ENCODE data around the gene INA. TPM values are rescaled to one million over a fixed set of nuclear protein-coding genes. Genes with fewer than 3 reads are reported as not detected.
"Not testable (repeated sequence)": the region's sequence is repeated elsewhere in the genome, so short reads cannot be mapped to it uniquely, and the experiment has no call there.

INA gene
- total RNA-seq, 2 donors from 2014 or later: not detected

DNA sequence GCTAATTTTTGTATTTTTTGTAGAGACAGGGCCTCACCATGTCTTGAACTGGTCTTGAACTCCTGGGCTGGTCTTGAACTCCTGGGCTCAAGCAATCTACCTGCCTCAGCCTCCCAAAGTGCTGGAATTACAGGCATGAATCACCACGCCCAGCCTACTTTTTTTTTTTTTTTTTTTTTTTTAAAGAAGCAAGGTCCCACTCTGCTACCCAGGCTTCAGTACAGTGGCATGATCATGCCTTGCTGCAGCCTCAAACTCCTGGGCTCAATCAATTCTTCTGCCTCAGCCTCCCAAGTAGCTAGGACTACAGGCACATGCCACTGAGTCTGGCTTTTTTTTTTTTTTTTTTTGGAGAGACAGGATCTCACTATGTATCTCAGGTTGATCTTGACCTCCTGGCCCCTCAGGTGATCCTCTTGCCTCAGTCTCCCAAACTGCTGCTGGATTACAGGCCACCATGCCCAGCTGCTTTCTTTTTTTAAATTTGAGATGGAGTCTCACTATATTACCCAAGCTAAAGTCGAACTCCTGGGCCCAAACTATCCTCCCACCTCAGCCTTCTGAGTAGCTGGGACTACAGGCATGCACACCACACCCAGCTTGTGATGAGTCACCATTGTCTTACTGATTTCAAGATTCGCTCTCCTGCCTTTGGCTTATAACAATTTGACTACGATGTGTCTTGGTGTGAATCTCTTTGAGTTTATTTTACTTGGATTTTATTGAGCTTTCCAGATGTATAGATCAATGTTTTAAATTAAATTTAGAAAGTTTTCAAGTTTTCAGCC is 22.2 kb upstream of the INA start:
- Mint-ChIP-seq H3K27ac (peak overlapping the region; percentile 54), H3K4me3 (no peak overlapping the region), H3K27me3 (no peaks in the 10 kb centered on the region), H3K4me1 (peaks cover 4% of the 10 kb centered on the region), H3K36me3 (ENCODE audit: low read depth) (peaks cover 5% of the 10 kb centered on the region)
- DNase-seq: no peak
- no peak for ATAC-seq
- no peaks in the 10 kb centered on the region for H3K9me3 ChIP-seq (ENCODE audit: control insufficient read depth, low read length, poor library complexity, severe bottlenecking)

DNA sequence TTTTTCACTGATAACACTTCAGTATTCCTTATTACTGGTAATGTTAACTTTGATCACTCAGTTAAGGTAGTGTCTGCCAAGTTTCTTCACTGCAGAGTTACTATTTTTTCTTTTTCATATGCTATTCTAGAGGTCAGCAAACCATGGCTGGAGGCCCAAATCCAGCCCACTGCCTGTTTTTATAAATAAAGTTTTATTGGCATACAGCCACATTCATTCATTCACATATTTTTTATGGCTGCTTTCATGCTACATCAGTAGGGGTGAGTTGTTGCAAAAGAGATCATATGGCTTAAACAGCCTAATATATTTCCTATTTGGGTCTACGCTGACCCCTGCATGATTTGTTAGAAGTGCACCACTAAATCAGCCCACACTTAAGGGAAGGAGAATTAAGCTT is 20.3 kb upstream of the INA start:
- ATAC-seq: no peak
- DNase-seq: no peak
- Mint-ChIP-seq H3K27me3 (peaks cover under 1% of the 10 kb centered on the region), H3K36me3 (ENCODE audit: low read depth) (peaks cover 8% of the 10 kb centered on the region), H3K4me1 (peaks cover 4% of the 10 kb centered on the region), H3K4me3 (no peak overlapping the region), H3K27ac (no peak overlapping the region)
- H3K9me3 ChIP-seq (ENCODE audit: control insufficient read depth, low read length, poor library complexity, severe bottlenecking): no peaks in the 10 kb centered on the region

DNA sequence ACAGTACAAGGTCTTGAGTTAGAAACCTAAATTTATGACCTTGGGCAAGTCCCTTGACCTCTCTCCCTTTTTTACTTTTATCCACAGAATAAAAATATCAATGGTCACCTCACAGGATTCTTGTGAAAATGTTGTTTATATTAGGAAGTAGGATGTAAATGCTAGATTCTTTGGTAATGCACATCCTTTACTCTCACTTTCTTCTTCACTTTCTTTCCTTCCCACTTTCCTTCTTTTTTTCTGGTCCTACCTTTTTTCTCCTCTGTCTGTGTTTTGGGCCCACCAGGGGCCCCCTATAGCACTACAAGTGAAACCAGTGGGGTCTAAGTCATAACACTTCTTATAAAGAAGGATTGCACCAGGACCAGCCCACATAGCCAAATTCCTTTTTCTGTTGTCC is 19.1 kb upstream of the INA start:
- no peak for DNase-seq
- no peak overlapping the region for H3K27ac Mint-ChIP-seq
- H3K4me1 Mint-ChIP-seq: peaks cover 4% of the 10 kb centered on the region

DNA sequence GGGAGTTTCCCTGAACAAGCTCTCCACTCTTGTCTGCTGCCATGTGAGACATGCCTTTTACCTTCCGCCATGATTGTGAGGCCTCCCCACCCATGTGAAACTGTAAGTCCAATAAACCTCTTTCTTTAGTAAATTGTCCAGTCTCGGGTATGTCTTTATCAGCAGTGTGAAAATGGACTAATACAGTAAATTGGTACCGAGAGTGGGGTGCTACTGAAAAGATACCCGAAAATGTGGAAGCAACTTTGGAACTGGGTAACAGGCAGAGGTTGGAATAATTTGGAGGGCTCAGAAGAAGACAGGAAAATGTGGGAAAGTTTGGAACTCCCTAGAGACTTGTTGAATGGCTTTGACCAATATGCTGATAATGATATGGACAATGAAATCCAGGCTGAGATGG is 18.0 kb upstream of the INA start:
- DNase-seq; H3K4me3 Mint-ChIP-seq; H3K9me3 ChIP-seq (ENCODE audit: control insufficient read depth, low read length, poor library complexity, severe bottlenecking); H3K4me1 Mint-ChIP-seq; H3K27ac Mint-ChIP-seq; ATAC-seq: not testable (repeated sequence)
- peaks cover 11% of the 10 kb centered on the region for H3K36me3 Mint-ChIP-seq (ENCODE audit: low read depth)
- peaks cover 16% of the 10 kb centered on the region for H3K27me3 Mint-ChIP-seq

More for the DNA sequence above, 19.1 kb upstream of the INA start:
- peaks cover 11% of the 10 kb centered on the region for H3K36me3 Mint-ChIP-seq (ENCODE audit: low read depth)
- ATAC-seq: no peak
- peaks cover 6% of the 10 kb centered on the region for H3K27me3 Mint-ChIP-seq
- no peak overlapping the region for H3K4me3 Mint-ChIP-seq
- H3K9me3 ChIP-seq (ENCODE audit: control insufficient read depth, low read length, poor library complexity, severe bottlenecking): no peaks in the 10 kb centered on the region

DNA sequence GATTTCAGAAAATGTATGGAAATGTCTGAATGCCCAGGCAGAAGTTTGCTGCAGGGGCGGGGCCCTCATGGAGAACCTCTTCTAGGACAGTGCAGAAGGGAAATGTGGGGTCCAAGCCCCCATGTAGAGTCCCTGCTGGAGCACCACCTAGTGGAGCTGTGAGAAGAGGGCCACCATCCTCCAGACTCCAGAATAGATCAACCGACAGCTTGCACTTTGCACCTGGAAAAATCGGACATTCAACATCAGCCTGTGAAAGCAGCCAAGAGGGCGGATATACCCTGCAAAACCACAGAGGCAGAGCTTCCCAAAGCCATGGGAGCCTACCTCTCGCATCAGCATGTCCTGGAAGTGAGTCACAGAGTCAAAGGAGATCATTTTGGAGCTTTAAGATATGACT is 16.9 kb upstream of the INA start:
- Mint-ChIP-seq H3K4me1 (peaks cover 2% of the 10 kb centered on the region), H3K27ac (no peak overlapping the region), H3K27me3 (peaks cover 20% of the 10 kb centered on the region), H3K36me3 (ENCODE audit: low read depth) (peaks cover 9% of the 10 kb centered on the region), H3K4me3 (no peak overlapping the region)
- ATAC-seq: no peak
- DNase-seq: no peak
- H3K9me3 ChIP-seq (ENCODE audit: control insufficient read depth, low read length, poor library complexity, severe bottlenecking): no peaks in the 10 kb centered on the region

DNA sequence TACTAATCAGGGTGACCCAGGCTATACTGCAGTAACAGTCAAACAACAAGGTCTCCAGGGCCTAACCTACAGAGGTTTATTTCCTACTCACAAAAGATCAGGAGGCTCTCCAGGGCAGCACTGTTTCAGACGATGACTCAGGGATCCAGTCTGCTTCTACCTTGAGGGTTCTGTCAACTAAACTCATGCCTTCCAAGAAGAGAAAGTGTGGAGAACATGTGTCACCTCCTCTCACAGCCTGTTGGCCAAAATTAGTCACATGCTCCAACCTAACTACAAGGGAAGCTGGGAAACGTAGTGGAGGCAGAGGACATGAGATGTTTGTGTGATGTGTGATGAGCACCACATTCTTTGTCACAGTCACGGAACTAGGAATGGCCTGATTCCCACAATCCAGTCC is 14.7 kb upstream of the INA start:
- H3K9me3 ChIP-seq (ENCODE audit: control insufficient read depth, low read length, poor library complexity, severe bottlenecking): no peaks in the 10 kb centered on the region
- H3K4me1 Mint-ChIP-seq: no peaks in the 10 kb centered on the region
- peaks cover 9% of the 10 kb centered on the region for H3K36me3 Mint-ChIP-seq (ENCODE audit: low read depth)
- H3K27me3 Mint-ChIP-seq: peaks cover 37% of the 10 kb centered on the region
- no peak overlapping the region for H3K27ac Mint-ChIP-seq
- H3K4me3 Mint-ChIP-seq: no peak overlapping the region
- no peak for DNase-seq
- ATAC-seq: no peak

DNA sequence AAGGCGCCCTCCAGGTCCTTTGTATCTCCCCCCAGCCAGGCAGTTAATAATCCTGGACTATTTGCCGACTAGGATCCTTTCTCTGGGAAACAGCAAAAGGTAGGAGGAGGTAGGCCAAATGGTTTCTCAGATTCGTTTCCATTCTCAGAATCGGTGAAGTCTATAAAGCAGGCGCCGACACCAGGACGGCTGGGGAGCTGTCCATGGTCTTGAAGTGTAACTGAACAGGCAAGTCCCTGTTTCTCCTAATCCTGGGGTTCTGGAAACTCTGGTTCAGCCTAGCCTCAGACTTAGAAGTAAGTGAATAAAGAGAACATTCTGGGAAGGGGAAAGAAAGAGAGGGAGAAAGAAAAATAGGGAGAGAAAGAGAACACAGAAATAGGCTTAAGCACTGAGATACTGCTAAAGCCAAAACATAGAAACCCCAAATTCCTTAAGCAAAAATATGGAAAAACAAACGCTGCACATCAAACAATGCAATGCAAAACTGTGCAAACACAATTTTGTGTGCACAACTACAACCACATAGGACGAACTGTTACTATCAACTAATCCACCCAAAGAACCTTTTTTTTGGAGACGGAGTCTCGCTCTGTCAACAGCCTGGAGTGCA is 11.1 kb upstream of the INA start:
- Mint-ChIP-seq H3K4me1 (no peaks in the 10 kb centered on the region), H3K27me3 (peaks cover 52% of the 10 kb centered on the region), H3K4me3 (no peak overlapping the region), H3K27ac (no peak overlapping the region), H3K36me3 (ENCODE audit: low read depth) (peaks cover 3% of the 10 kb centered on the region)
- no peaks in the 10 kb centered on the region for H3K9me3 ChIP-seq (ENCODE audit: control insufficient read depth, low read length, poor library complexity, severe bottlenecking)
- DNase-seq (peak in 1 of 3 donors; percentile 11), ATAC-seq (no peak)

DNA sequence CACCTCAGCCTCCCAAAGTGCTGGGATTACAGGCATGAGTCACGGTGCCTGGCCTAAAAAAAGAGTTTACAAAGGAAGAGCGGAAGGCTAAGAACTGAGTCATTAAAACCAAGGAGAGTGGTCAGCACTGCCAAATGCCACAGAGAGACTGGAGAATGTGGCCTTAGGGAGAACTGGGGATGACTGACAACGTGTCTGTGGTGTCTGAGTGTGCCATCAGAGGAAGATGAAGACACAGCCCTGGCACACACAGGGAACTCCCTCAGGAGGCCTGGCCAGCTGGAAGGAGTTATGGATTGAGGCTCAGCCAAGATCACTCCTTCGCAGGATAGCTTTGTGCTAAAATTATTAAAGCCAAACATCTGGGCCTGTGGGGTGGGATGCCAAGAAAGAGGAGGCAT is 3.9 kb upstream of the INA start:
- ATAC-seq (no peak), DNase-seq (no peak)
- Mint-ChIP-seq H3K4me1 (no peaks in the 10 kb centered on the region), H3K4me3 (no peak overlapping the region), H3K27ac (no peak overlapping the region), H3K36me3 (ENCODE audit: low read depth) (no peaks in the 10 kb centered on the region), H3K27me3 (peaks cover 47% of the 10 kb centered on the region)
- H3K9me3 ChIP-seq (ENCODE audit: control insufficient read depth, low read length, poor library complexity, severe bottlenecking): no peaks in the 10 kb centered on the region

DNA sequence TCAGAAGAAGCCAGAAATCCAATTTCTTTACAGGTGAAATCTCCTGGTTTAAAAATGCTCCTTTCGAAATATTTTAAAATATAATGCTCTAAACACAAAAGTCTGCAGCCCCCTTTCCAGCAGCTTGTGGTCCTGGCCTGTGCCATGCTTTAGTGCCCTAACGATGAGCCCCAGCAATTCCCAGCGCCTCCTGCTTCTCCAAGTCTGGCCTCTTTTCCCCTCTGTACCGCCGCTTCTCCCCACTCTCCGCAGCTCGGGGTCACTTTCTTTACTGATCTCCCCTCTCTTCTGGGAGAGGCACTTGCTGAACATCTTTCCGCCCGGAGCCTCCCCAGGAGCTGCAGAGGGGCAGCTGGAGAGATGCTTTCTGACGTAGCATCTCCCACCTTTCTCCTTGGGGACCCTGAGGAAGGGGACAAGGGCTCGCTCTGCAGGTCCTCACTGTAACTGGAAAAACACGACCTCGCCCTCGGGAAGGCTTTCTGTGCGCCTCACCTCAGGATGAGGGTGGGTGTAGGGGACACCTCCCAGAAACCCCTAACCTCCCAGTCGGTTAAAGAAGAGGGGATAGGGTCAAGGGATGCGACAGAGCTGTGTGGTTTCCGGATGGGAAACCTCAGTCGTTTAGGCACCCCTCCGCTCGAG is 565 bp upstream of the INA start:
- peaks cover 4% of the 10 kb centered on the region for H3K9me3 ChIP-seq (ENCODE audit: control insufficient read depth, low read length, poor library complexity, severe bottlenecking)
- peaks cover 60% of the 10 kb centered on the region for H3K27me3 Mint-ChIP-seq
- ATAC-seq (no peak), DNase-seq (no peak)
- H3K27ac Mint-ChIP-seq: no peak overlapping the region
- H3K4me1 Mint-ChIP-seq: no peaks in the 10 kb centered on the region
- peak overlapping the region; percentile 85 for H3K4me3 Mint-ChIP-seq
- no peaks in the 10 kb centered on the region for H3K36me3 Mint-ChIP-seq (ENCODE audit: low read depth)

DNA sequence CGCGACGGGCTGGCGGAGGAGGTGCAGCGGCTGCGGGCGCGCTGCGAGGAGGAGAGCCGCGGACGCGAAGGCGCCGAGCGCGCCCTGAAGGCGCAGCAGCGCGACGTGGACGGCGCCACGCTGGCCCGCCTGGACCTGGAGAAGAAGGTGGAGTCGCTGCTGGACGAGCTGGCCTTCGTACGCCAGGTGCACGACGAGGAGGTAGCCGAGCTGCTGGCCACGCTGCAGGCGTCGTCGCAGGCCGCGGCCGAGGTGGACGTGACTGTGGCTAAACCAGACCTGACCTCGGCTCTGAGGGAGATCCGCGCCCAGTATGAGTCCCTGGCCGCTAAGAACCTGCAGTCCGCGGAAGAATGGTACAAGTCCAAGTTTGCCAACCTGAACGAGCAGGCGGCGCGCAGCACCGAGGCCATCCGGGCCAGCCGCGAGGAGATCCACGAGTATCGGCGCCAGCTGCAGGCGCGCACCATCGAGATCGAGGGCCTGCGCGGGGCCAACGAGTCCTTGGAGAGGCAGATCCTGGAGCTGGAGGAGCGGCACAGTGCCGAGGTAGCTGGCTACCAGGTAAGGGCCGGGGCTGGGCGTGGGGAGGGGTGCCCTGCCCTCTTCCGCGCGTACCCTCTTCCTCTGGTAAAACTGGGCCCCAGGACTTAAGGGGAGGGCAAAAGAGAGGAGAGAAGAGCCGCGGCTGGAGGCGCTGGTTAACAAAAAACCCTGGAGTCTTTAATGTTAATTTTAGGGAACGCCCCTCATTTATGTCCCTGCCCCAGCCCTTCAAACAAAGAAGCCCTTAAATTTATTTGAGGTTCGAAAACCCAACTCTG is 987 bp downstream of the INA start:
- peaks cover 4% of the 10 kb centered on the region for H3K9me3 ChIP-seq (ENCODE audit: control insufficient read depth, low read length, poor library complexity, severe bottlenecking)
- no peaks in the 10 kb centered on the region for H3K36me3 Mint-ChIP-seq (ENCODE audit: low read depth)
- no peak for ATAC-seq
- peaks cover 66% of the 10 kb centered on the region for H3K27me3 Mint-ChIP-seq
- no peaks in the 10 kb centered on the region for H3K4me1 Mint-ChIP-seq
- no peak overlapping the region for H3K4me3 Mint-ChIP-seq
- no peak for DNase-seq
- H3K27ac Mint-ChIP-seq: no peak overlapping the region

DNA sequence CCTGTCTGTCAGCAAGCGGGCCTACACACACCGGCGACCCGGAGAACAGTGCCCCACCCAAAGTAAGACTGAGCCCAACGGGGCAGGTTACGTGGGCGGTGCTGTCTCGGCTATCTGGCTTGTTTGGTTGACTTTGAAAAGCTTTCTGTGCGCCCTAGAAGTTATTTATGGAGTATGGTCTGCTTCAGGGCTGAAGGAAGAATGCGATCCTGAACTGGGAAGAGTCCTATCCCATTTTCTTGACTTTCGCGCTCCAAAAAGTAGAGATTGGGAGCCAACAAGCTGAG is 1.5 kb downstream of the INA start:
- Mint-ChIP-seq H3K27ac (no peak overlapping the region), H3K27me3 (peaks cover 71% of the 10 kb centered on the region), H3K36me3 (ENCODE audit: low read depth) (no peaks in the 10 kb centered on the region), H3K4me3 (peak overlapping the region; percentile 60), H3K4me1 (no peaks in the 10 kb centered on the region)
- ATAC-seq (no peak), DNase-seq (no peak)
- peaks cover 4% of the 10 kb centered on the region for H3K9me3 ChIP-seq (ENCODE audit: control insufficient read depth, low read length, poor library complexity, severe bottlenecking)

DNA sequence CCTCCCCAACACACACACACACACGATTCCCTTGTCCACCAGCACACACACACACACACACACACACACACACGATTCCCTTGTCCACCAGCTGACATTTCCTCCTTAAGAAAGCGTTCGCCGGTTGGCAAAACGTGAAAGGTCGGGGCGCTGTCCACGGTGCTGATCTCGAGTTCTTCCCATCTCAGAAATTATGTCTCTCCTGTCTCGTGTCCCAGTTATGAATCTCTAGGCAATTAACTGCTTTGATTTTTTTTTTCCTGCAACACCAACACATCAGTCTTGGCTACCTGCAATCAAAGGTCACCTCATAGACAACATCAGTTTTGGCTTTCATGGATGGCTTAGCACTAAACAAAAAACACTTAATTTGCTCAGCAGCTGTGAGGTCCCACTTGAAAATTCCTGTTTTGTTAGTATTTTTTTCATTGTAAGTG is 1.9 kb downstream of the INA start:
- ATAC-seq (no peak), DNase-seq (peak in 1 of 3 donors; percentile 17)
- H3K27me3 Mint-ChIP-seq: peaks cover 70% of the 10 kb centered on the region
- no peaks in the 10 kb centered on the region for H3K4me1 Mint-ChIP-seq
- H3K27ac Mint-ChIP-seq: no peak overlapping the region
- H3K36me3 Mint-ChIP-seq (ENCODE audit: low read depth): no peaks in the 10 kb centered on the region
- peak overlapping the region; percentile 60 for H3K4me3 Mint-ChIP-seq
- H3K9me3 ChIP-seq (ENCODE audit: control insufficient read depth, low read length, poor library complexity, severe bottlenecking): peaks cover 4% of the 10 kb centered on the region

DNA sequence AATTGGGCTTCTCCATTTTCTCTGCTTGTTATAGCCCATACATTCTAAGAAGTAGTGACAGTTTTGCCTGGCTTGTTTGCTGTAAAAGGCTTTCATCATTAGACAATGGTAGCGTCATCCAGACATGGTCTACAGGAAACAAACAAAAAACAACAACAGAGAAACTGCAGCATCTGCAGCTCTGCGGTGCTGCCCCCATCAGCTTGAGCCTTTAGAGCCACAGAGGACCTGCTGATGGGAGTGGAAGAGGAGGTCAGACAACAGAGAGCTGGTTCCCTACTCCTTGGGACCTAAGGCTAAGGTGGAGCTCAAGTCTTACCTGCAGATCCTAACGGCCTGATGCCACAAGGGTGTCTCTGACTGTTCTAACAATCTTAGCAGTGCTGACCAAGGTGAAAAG is 3.1 kb downstream of the INA start:
- DNase-seq: no peak
- peaks cover 74% of the 10 kb centered on the region for H3K27me3 Mint-ChIP-seq
- no peaks in the 10 kb centered on the region for H3K36me3 Mint-ChIP-seq (ENCODE audit: low read depth)
- peaks cover 4% of the 10 kb centered on the region for H3K9me3 ChIP-seq (ENCODE audit: control insufficient read depth, low read length, poor library complexity, severe bottlenecking)
- ATAC-seq: no peak
- no peak overlapping the region for H3K4me3 Mint-ChIP-seq
- no peaks in the 10 kb centered on the region for H3K4me1 Mint-ChIP-seq
- H3K27ac Mint-ChIP-seq: no peak overlapping the region

All from T-helper 17 cell (primary cell).